Psoas muscle (tissue), 8 donors: ENCODE results near the gene MAP3K5. TPM values are rescaled to one million over a fixed set of nuclear protein-coding genes. Genes with fewer than 3 reads are reported as not detected.
"Not testable (repeated sequence)": the region's sequence is repeated elsewhere in the genome, so short reads cannot be mapped to it uniquely, and the experiment has no call there.

ENCODE experiments used
- ATAC-seq, 4 donors: fragments of 200-7000 bp; cut with Tn5 transposase; one replicate each; pipeline ENCODE4 v1.9.1; 2020; ENCODE audit warnings: moderate library complexity in 3 of 4, mild to moderate bottlenecking in 2 of 4
- DNase-seq, 2 donors: peaks; one replicate each; pipeline ENCODE4 v3.0.0-alpha.2; 2020
- H3K27ac ChIP-seq: fragments of 200-600 bp; one replicate; pipeline ENCODE4 v1.8.0; 2022
- H3K27me3 ChIP-seq, 3 donors: fragments of 200-600 bp in 1 of 3; one replicate each; pipeline versions ENCODE4 v1.6.1 to v1.8.0; 2013 to 2022; ENCODE audit warnings: low read length in 2 of 3, mild to moderate bottlenecking in 2 of 3, moderate library complexity in 1 of 3; ENCODE audit not compliant: insufficient read depth in 3 of 3
- H3K36me3 ChIP-seq, 2 donors: fragments of 200-600 bp in 1 of 2; one replicate each; pipeline versions ENCODE4 v1.6.1 to v1.8.0; 2013 to 2022; ENCODE audit warnings: low read depth in 1 of 2, mild to moderate bottlenecking in 1 of 2, moderate library complexity in 1 of 2; ENCODE audit not compliant: insufficient read depth in 1 of 2
- H3K4me1 ChIP-seq: fragments of 200-600 bp; one replicate; pipeline ENCODE4 v1.8.0; 2022
- H3K4me3 ChIP-seq: fragments of 200-600 bp; one replicate; pipeline ENCODE4 v1.8.0; 2022; ENCODE audit warnings: mild to moderate bottlenecking
- H3K9me3 ChIP-seq: fragments of 200-600 bp; one replicate; pipeline ENCODE4 v1.8.0; 2022
- CTCF ChIP-seq: fragments of 200-600 bp; IDR thresholded peaks from one replicate; pipeline ENCODE4 v1.8.0; 2022; ENCODE audit warnings: antibody characterized with exemption
- WGBS, 3 donors: extraction: QIAGEN DNeasy Blood & Tissue Kit; methylation state at CpG; one replicate each; pipeline versions ENCODE4 v1.1.6 to v1.1.7; 2013; 5-methylcytosine and 5-hydroxymethylcytosine counted together
- intact Hi-C, 2 donors: fragments of 100-400 bp; cut with DNase I; formaldehyde crosslinking; loops; one replicate each; pipeline versions ENCODE4 v1.11.0 to v1.14.2; 2022
- polyA plus RNA-seq, 3 donors: library from polyadenylated mRNA; stranded (reverse); fragments of 200-250 nt; gene quantifications; one replicate each; pipeline ENCODE4 v1.2.3, GENCODE V29; 2013
- total RNA-seq, 4 donors: library from RNA; stranded (reverse); fragmentation: NEBNext Ultra II Directional in 2 of 4; extraction: Animal tissue kit (Norgen Biotek cat#: 25700) in 2 of 4; gene quantifications; one replicate each; pipeline versions ENCODE4 v1.2.1 to v1.2.4, GENCODE V29; 2021 to 2023
- donor health status: healthy with polysubstance abuse.
- donor health status: DM: no; HTN: no; CAD: no; lungs with moderate emphysema.
- donor health status: Bipolar disorder and iron deficiency.
- donor health status: healthy.
- donor health status: DM: yes; HTN: yes; CAD: no.
- donor health status: DM: no; HTN: no; CAD: no.
- donor health status: DM: no; HTN: no; CAD: no.
- donor health status: DM: yes; HTN: yes; CAD: no.

The MAP3K5 gene
- total and polyA plus RNA-seq, 7 donors = 0.91 to 8.3 (median 3.8) TPM

- Histone ChIP-seq H3K4me1 (peaks cover 28% of the 10 kb centered on the region), H3K27ac (peak overlapping the region; percentile 42), H3K9me3 (no peaks in the 10 kb centered on the region), H3K36me3 (no peaks in the 10 kb centered on the region), H3K4me3 (peak overlapping the region; percentile 42), H3K27me3 (no peaks in the 10 kb centered on the region)
- peak in 3 of 4 donors; percentile 28 to 45 (median 40) for ATAC-seq
- 37 to 44% (median 42%) methylated on average over 3 of the region's 3 CpGs for WGBS, 3 donors
- no peak for TF ChIP-seq CTCF
- intact Hi-C loops = loop anchor here in 1 of 2 donors (5.0 kb wide), 1 partner anchor 45 kb away; no protein-coding TSS in a partner anchor
- no peak for DNase-seq
Measured at GRCh38 chr6:136762022-136762975, 30.0 kb downstream of the MAP3K5 start.

GRCh38 chr6:136761227-136761922 is 30.9 kb downstream of the MAP3K5 start:
- Histone ChIP-seq H3K36me3 (no peaks in the 10 kb centered on the region), H3K27ac (peak overlapping the region; percentile 42), H3K27me3 (no peaks in the 10 kb centered on the region), H3K4me1 (peaks cover 25% of the 10 kb centered on the region), H3K9me3 (no peaks in the 10 kb centered on the region), H3K4me3 (peak overlapping the region; percentile 42)
- intact Hi-C loops = loop anchor here in 1 of 2 donors (5.0 kb wide), 1 partner anchor 44 kb away; no protein-coding TSS in a partner anchor
- 14 to 32% (median 19%) methylated on average over 9 of the region's 9 CpGs for WGBS, 3 donors
- no peak for TF ChIP-seq CTCF
- DNase-seq = peak in 1 of 2 donors; percentile 16
- ATAC-seq = peak in 2 of 4 donors; percentile 38 to 39

GRCh38 chr6:136760781-136761180 is 31.5 kb downstream of the MAP3K5 start:
- ATAC-seq, H3K9me3 ChIP-seq, H3K27me3 ChIP-seq, H3K4me3 ChIP-seq, H3K36me3 ChIP-seq, DNase-seq: not testable (repeated sequence)
- H3K27ac ChIP-seq = peak overlapping the region; percentile 42
- H3K4me1 ChIP-seq = peaks cover 20% of the 10 kb centered on the region
- WGBS, 3 donors = 73 to 92% (median 79%) methylated on average over 5 of the region's 5 CpGs
- intact Hi-C loops = loop anchor here in 1 of 2 donors (5.0 kb wide), 1 partner anchor 43 kb away; no protein-coding TSS in a partner anchor

GRCh38 chr6:136757150-136757549 is 35.1 kb downstream of the MAP3K5 start:
- whole genome bisulfite sequencing, 3 donors = 75 to 80% (median 79%) methylated on average over 2 of the region's 2 CpGs
- peaks cover 10% of the 10 kb centered on the region for H3K4me1 ChIP-seq
- no peaks in the 10 kb centered on the region for H3K9me3 ChIP-seq
- ATAC-seq (no peak), DNase-seq (no peak)
- H3K27me3 ChIP-seq = no peaks in the 10 kb centered on the region
- no peak overlapping the region for H3K27ac ChIP-seq
- no peak for TF ChIP-seq CTCF
- no peak overlapping the region for H3K4me3 ChIP-seq
- H3K36me3 ChIP-seq = no peaks in the 10 kb centered on the region
- intact Hi-C loops = no loop called here

- DNase-seq (no peak), ATAC-seq (no peak)
- intact Hi-C loops = no loop called here
- 84 to 96% (median 95%) methylated on average over 7 of the region's 7 CpGs for WGBS, 3 donors
- TF ChIP-seq CTCF = no peak
- H3K27me3 ChIP-seq = no peaks in the 10 kb centered on the region
- H3K4me1 ChIP-seq = no peaks in the 10 kb centered on the region
- H3K36me3 ChIP-seq = no peaks in the 10 kb centered on the region
- no peak overlapping the region for H3K4me3 ChIP-seq
- no peak overlapping the region for H3K27ac ChIP-seq
- H3K9me3 ChIP-seq = no peaks in the 10 kb centered on the region
Measured at GRCh38 chr6:136754820-136755219, 37.5 kb downstream of the MAP3K5 start.
